Measurements from ENCODE around the gene SPNS2.

The SPNS2 gene

GRCh38 chr17:4487296-4487695 is 11.4 kb upstream of the SPNS2 start:
- ChIA-PET CTCF (no interaction called here), POLR2A (no interaction called here)
- TF ChIP-seq CTCF (IDR thresholded peaks at IDR 0.05; ENCODE audit: control extremely low read depth, extremely low read depth, low read depth, missing control alignments): no peak
- no peak for DNase-seq (ENCODE audit: extremely low spot score)

GRCh38 chr17:4487820-4488716 is 10.6 kb upstream of the SPNS2 start:
- CTCF ChIA-PET: no interaction called here
- no peak for DNase-seq (ENCODE audit: extremely low spot score)
- POLR2A ChIA-PET: no interaction called here

GRCh38 chr17:4488989-4489595 is 9.6 kb upstream of the SPNS2 start:
- ChIA-PET CTCF (no interaction called here), POLR2A (no interaction called here)
- DNase-seq (ENCODE audit: extremely low spot score): no peak
- no peak for TF ChIP-seq CTCF (IDR thresholded peaks at IDR 0.05; ENCODE audit: control extremely low read depth, extremely low read depth, low read depth, missing control alignments)

More at GRCh38 chr17:4487820-4488716, 10.6 kb upstream of the SPNS2 start:
- TF ChIP-seq CTCF (IDR thresholded peaks at IDR 0.05; ENCODE audit: control extremely low read depth, extremely low read depth, low read depth, missing control alignments): no peak

- ChIA-PET POLR2A (no interaction called here), CTCF (no interaction called here)
- no peak for DNase-seq (ENCODE audit: extremely low spot score)
- no peak for TF ChIP-seq CTCF (IDR thresholded peaks at IDR 0.05; ENCODE audit: control extremely low read depth, extremely low read depth, low read depth, missing control alignments)
Measured at GRCh38 chr17:4490109-4490591, 8.5 kb upstream of the SPNS2 start.

- ChIA-PET POLR2A (no interaction called here), CTCF (no interaction called here)
- no peak for DNase-seq (ENCODE audit: extremely low spot score)
- TF ChIP-seq CTCF (IDR thresholded peaks at IDR 0.05; ENCODE audit: control extremely low read depth, extremely low read depth, low read depth, missing control alignments): no peak
Measured at GRCh38 chr17:4490637-4491061, 8.0 kb upstream of the SPNS2 start.

- POLR2A ChIA-PET: interaction anchor here (0.6 kb wide), 1 partner anchor 857 kb away, joined by 3 read pairs; the partner anchor contains the start of gene SHPK
- DNase-seq (ENCODE audit: extremely low spot score): no peak
- TF ChIP-seq CTCF (IDR thresholded peaks at IDR 0.05; ENCODE audit: control extremely low read depth, extremely low read depth, low read depth, missing control alignments): no peak
- CTCF ChIA-PET: no interaction called here
Measured at GRCh38 chr17:4492721-4493561, 5.7 kb upstream of the SPNS2 start.

Data from GM10248 (cell line).